NCI-H2081 (cell line): ENCODE data around the gene TNIK.

Experiments
- DNase-seq, 2 experiments: peaks; one replicate each; lab custom pipeline; 2025; lab: John Stamatoyannopoulos, UW

Gene TNIK

GRCh38 chr3:171358181-171358880 lies 101.9 kb downstream of the TNIK start:
- DNase-seq, result no peak

GRCh38 chr3:171357721-171358120 lies 102.5 kb downstream of the TNIK start:
- no peak for DNase-seq

GRCh38 chr3:171356251-171356650 lies 104.0 kb downstream of the TNIK start:
- no peak for DNase-seq

GRCh38 chr3:171354706-171355582 lies 105.3 kb downstream of the TNIK start:
- no peak for DNase-seq

GRCh38 chr3:171354049-171354705 lies 106.0 kb downstream of the TNIK start:
- no peak for DNase-seq

- DNase-seq, result no peak
These were observed 106.8 kb downstream of the TNIK start for GRCh38 chr3:171353423-171353822.

GRCh38 chr3:171352387-171352935 lies 107.7 kb downstream of the TNIK start:
- DNase-seq, result no peak

- DNase-seq, result no peak
These were observed 108.5 kb downstream of the TNIK start for GRCh38 chr3:171351676-171352075.

GRCh38 chr3:171350364-171350763 lies 109.8 kb downstream of the TNIK start:
- no peak for DNase-seq

GRCh38 chr3:171349392-171349791 lies 110.8 kb downstream of the TNIK start:
- no peak for DNase-seq

- no peak for DNase-seq
These were observed 112.1 kb downstream of the TNIK start for GRCh38 chr3:171348121-171348520.

- DNase-seq, result no peak
These were observed 112.7 kb downstream of the TNIK start for GRCh38 chr3:171347301-171348039.

- DNase-seq, result no peak
These were observed 113.5 kb downstream of the TNIK start for GRCh38 chr3:171346582-171347300.

- no peak for DNase-seq
These were observed 114.2 kb downstream of the TNIK start for GRCh38 chr3:171346019-171346418.

GRCh38 chr3:171345107-171345843 lies 114.9 kb downstream of the TNIK start:
- peak in 1 of 2 experiments; percentile 52 for DNase-seq

GRCh38 chr3:171343693-171344092 lies 116.5 kb downstream of the TNIK start:
- DNase-seq, result no peak

- DNase-seq, result no peak
These were observed 117.3 kb downstream of the TNIK start for GRCh38 chr3:171342783-171343420.

GRCh38 chr3:171342200-171342599 lies 118.0 kb downstream of the TNIK start:
- no peak for DNase-seq

GRCh38 chr3:171340434-171340833 lies 119.8 kb downstream of the TNIK start:
- no peak for DNase-seq

GRCh38 chr3:171339598-171339997 lies 120.6 kb downstream of the TNIK start:
- peak; percentile 73 to 90 for DNase-seq
